ENCODE measurements around the gene SIRPD. TPM values are rescaled to one million over a fixed set of nuclear protein-coding genes. Genes with fewer than 3 reads are reported as not detected.
"Not testable (repeated sequence)": the region's sequence is repeated elsewhere in the genome, so short reads cannot be mapped to it uniquely, and the experiment has no call there.

The SIRPD gene
- polyA plus RNA-seq (ENCODE audit: insufficient read length in 3 of 3), result not detected

DNA sequence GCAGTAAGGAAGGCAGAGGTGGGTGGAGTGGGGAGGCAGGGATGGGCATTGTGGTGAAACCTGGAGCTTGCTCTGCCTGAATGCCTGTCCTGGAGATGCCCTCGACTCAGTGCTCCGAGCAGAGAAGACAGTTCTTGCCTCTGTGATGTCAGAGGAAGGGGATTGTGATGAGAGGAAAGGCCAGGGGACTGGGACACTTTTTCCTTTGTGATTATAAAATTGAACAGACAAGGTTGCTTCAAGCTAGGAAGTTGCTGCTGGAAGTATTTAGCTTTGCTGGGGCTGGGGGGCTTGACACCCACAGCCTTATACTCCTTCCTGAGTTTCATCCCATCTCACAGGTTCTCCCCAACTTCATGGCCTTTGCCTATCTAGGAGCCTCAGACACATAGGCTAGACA lies at the start of gene SIRPD:
TSS of gene SIRPD (minus strand) at position 101 of the 400 bp plus-strand sequence. CDS start at position 49, 52 bp downstream.
- DNase-seq (ENCODE audit: low read depth in 3 of 3, low spot score in 2 of 3), result no peak

DNA sequence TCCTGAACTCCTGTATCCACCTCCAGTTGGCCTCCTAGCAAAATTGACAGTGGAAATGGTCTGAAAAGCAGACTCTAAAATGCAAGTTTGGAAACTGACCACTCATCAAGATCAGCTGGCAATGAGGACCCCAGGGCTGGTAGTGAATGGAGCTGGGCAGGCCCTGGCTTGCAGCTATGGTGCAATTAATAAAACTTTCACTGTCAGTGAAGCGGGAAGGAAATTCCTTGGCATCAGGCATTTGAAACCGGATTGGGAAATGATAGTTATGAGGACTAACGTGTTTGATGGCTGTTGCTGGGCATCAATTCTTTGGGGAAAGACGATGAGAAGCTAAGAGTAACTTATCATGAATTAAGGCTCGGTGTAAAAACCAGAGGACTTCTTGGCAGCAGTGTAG lies 43.2 kb upstream of the SIRPD start:
- no peak for DNase-seq (ENCODE audit: low read depth in 3 of 3, low spot score in 2 of 3)

DNA sequence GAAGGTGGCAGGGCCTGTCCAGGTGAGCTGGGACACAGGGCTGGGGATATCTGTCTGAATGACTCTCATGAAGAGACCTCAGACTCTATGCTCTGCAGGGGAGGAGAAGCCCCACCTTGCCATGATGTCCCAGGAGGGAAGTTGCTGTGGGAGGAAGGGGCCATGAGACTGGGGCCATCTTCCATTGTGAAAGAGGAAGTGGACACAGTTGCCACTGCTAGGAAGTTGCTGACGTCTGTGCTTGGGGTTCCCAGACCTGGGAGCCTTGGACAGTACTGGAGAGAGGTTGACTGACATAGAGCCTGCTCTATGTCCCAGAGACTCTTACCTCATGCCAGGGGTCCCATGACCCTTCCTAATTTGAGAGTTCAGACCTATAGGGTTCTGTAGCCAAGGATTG lies 37.8 kb upstream of the SIRPD start:
- DNase-seq (ENCODE audit: low read depth in 3 of 3, low spot score in 2 of 3), result no peak

DNA sequence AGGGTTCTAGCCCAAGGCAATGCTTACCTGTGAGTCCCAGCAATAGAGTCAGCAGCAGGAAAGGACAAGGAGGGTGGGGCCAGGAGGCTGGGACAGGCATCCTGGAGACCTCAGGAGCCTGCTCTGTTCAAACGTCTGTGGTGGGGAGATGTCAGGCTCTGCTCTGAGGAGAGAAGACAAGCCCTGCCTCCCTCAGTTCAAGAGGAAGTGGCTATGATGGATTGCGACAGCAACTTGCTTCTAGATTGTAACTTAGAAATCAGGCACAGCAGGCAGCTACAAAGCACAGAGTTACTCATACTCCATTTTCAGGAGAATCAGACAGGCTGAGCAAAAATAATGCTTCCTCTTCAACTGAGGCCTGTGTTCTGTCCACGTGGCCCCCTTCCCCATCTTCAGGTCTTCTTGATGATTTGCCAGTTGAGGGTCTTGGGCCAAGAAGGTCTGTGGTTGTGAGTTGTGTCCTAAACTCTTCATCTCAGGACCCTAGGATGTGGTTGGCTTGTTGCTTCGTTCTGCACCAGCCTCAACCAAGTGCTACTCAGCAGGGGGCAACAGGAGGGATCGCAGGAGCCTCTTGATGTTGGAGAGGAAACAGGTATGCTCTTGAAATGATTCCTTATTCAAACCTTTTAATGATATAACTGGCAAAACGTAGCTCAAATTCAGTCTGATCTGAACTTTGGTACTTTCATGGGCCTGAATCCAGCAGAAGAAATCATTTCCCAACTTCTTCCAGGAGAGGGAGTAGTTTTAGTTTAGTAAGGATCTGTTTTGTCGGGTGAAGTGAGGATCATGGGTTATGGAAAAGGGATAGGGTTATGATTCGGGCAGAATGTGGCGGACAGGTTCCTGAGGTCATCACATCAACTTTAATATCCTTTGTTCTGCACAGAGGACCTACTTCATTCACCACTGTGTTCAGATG lies 31.3 kb upstream of the SIRPD start:
- DNase-seq (ENCODE audit: low read depth in 3 of 3, low spot score in 2 of 3), result no peak

DNA sequence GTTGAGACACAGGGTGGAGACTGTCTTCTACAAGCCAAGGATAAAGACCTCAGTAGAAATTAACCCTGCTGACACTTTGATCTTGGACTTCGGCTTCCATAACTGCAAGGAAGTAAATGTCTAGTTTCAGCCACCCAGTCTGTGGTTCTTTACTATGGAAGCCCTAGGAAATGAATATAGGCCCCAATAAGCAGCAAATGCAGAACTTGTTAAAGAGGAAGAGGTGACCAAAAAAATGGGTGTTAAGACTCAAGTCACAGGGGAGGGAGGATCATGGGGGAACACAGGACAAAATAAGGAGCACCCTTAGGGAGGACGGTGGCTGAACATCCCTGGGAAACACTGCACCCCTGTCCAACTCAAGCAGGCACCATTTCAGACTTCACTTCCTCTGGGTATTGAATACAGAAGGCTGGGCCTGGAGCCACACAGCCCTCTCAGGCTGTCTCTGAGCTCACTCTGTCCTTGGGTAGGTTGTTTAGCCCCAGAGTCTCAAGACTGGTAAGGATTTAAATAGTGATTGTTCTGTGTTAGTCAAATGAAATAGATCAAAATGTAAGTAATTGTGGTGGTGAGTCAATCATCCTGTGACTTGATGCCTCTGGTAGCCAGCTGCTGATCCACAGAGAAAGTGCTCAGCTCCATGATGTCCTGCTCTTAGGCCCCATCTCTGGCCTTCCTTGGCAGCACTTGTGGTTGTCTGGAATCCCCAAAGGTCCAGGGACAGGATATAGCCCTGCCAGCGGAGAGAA lies 30.5 kb upstream of the SIRPD start:
- DNase-seq (ENCODE audit: low read depth in 3 of 3, low spot score in 2 of 3), result no peak

DNA sequence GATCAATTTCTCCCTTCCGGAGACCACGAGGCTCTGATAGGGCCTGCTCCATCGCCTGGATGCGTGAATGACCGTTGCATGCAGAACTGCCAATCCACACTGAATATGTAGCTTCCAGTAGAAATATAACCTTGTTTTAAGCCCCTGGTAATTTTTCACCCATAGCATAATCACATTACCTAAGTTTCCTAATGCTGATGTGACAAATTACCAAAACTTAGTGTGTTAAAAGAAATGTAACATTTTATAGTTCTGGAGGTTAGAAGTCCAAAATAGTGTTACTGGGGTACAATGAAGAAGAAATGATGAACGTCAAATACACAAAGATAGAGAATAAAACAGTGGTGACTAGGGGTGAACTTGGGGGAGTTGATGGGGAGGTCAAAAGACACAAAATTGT lies 22.0 kb upstream of the SIRPD start:
- no peak for DNase-seq (ENCODE audit: low read depth in 3 of 3, low spot score in 2 of 3)

DNA sequence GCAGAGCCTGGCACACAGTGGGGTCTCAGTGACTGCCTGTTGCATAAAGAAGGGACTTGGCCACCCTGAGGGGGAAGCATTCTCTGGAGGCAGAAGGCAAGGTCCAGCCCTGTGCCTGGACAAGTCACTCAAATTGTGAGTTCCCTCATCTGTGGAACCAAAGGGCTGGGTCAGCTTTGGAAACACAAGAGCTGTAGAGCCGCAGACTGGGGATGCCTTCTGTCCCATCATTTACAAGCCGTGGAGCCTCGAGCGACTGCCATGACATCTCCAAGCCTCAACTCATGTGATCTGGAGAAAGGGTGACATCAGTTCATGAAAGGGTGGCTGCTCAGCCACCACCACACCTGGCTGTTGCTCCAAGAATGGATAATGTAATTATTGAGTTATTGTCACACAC lies 20.4 kb upstream of the SIRPD start:
- DNase-seq (ENCODE audit: low read depth in 3 of 3, low spot score in 2 of 3), result no peak

DNA sequence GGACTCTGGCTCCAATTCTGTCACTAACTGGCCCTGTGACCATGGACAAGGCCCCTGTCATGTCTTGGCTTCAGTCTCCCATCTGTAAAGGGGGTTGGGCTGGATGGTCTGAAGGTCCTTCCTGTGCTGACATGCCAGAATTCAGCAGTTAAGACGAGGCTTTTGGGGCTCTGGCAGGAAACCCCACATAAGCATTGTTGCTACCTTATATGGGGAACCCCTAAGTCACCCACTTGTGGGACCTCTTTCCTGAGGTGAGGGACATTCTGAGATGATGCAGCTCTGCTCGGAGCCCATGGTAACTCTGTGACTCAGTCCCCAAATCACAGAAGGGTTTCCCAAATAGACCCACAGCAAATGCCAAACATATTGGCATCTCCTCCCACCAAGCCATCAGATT lies 19.8 kb upstream of the SIRPD start:
- DNase-seq (ENCODE audit: low read depth in 3 of 3, low spot score in 2 of 3), result not testable (repeated sequence)

DNA sequence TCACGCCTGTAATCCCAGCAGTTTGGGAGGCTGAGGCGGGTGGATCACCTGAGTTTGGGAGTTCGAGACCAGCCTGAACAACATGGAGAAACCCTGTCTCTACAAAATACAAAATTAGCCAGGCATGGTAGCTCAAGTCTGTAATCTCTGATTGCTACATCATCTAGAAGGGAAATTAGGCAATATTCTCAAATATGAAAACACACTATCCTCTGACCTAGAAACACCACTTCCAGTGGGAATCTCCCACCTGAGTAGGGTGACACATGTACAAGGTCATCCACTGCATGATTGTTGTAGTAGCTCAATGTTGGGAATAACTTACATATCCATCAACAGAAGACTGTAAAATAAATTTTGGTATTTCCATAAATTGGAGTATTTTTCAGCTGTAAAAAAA lies 19.1 kb upstream of the SIRPD start:
- DNase-seq (ENCODE audit: low read depth in 3 of 3, low spot score in 2 of 3), result no peak

DNA sequence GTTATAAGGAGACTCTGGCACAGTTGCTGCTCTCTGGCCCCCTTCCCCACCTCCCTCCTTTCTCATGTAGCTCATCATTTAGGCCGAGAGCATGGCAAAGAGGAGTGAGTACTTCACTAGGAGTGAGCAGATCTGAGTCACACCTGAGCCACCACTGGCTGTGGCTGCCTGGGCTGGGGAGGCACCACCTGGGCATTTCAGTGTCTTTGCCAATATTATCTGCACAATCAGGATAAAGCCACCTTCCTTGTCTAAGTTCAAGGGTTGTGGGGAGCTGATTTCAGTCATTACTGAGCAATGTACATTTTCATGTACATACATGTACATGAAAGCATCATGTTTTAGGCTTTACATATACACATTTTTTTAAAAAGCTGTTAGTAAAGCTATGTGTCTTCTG lies 18.5 kb upstream of the SIRPD start:
- DNase-seq (ENCODE audit: low read depth in 3 of 3, low spot score in 2 of 3), result not testable (repeated sequence)

DNA sequence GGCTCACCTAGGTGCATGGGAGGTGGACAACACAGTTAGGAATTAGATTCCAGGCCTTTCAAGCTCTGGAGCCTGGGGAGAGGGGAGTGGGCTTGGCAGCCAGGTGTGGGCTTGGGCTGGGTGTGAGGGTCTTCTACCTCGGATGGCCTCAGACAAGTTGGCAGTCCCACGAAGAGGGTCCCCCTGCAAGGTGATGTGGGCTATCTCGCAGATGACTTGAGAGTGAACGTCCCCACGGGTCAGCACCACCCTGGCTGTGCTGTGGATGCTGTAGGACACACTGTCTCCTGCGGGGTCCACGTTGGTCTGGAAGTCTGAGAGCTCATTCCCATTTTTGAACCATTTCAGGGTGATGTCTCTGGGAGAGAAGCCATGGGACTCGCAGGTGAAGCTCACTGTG lies 14.1 kb upstream of the SIRPD start:
- DNase-seq (ENCODE audit: low read depth in 3 of 3, low spot score in 2 of 3), result not testable (repeated sequence)

DNA sequence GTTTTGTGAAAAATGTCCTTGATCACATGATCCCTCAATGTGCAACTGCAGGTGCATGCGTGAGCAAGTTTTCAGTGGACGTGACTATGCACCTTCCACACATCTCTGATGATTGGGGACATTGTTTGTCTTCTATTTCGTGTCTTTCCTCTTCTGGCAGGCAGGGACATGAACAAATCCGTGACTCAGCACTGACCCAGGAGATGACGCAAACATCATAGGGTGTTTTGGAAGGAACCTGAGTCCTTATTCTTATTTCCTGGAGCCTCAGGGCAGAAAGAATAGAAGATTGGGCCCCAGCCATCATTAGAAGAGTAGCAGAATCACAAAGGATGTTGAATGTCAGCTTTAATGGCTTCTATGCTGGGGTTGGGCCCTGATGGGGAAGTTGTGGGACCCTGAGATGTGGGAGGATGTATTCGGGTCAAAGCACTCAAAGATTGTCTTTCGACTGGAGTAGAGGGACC lies 11.9 kb upstream of the SIRPD start:
- no peak for DNase-seq (ENCODE audit: low read depth in 3 of 3, low spot score in 2 of 3)

DNA sequence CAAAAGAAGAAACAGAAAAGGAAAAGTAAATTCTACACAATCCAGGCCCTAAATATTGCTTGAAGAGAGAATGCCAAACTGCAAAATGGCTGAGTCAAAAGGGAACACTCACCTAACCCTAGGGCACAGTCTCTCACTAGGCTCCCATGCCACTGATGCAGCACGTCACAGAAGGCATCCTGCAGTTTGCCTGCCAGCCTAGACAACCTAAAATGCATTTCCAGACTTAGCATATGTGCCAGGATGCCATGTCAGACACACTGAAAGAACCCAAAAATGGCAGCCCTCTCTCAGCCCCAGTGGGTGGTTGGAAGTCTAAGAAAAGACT lies 10.6 kb upstream of the SIRPD start:
- no peak for DNase-seq (ENCODE audit: low read depth in 3 of 3, low spot score in 2 of 3)

DNA sequence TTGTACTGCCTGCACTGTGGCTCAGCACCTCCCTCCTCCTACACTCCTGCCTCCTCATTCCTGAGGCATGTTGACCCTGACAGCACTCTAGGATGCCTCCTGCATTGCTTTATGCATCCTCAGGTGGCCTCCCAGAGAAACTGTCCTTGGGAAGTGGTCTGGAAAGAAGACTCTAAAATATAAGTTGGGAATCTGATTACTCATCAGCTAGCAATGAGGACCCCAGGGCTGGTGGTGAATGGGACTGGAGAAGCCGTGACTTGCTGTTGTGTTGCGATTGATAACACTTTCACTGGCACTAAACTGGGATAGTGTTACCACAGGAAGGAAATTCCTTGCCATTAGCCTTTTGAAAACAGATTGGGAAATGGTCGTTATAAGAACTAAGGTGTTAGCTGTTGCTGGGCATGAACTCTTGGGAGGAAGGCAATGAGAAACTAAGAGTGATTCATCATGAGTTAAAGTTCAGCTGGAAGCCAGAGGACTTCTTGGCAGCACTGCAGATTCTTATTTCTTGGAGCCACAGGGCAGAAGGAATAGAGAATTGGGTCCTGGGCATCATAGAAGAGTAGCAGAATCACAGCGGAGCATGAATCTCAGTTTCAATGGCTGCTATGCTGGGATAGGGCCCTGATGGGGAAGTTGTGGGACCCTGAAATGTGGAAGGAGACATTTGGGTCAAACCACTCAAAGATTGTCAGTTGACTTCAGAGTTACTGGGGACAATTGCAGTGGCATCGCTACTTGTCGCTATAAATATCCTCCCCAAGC lies 10.1 kb upstream of the SIRPD start:
- no peak for DNase-seq (ENCODE audit: low read depth in 3 of 3, low spot score in 2 of 3)

DNA sequence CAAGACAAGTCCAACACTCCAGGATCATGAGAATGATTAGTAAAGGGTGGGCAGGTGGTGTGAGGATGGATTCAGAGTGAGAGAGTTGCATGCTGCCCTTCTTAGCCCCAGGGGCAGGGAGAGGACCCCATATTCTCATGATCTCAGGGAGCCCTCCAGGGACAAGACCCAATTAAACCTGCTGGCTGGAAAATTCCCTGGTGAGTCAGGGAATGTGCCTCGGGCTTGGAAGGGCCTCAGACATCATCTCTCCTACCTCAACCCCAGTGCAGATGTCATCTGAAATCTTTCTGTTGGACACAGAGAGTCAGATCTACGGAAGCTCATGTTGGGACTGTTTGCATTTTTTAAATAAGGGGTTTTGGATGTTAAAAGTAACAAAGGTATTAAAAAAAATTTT lies 9.2 kb upstream of the SIRPD start:
- DNase-seq (ENCODE audit: low read depth in 3 of 3, low spot score in 2 of 3), result no peak

DNA sequence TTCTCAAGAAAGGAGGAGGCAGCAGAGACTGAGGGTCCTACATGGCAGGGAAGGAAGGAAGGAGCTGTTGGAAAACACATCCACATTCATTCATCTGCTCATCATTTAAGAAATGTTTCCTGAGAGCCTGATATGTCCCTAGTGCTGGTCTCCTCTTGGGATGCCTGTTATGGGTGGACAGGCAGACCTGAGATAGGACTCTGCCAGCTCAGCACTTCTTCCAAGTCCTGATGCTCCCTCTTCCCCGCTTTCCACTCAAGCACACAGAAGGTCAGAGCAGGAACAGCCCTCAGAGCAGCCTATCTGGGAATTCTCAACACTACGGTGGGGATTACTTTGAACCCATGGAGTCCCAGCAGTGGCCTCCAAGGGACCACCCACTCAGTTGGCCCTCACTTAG lies 8.0 kb upstream of the SIRPD start:
- DNase-seq (ENCODE audit: low read depth in 3 of 3, low spot score in 2 of 3), result no peak

DNA sequence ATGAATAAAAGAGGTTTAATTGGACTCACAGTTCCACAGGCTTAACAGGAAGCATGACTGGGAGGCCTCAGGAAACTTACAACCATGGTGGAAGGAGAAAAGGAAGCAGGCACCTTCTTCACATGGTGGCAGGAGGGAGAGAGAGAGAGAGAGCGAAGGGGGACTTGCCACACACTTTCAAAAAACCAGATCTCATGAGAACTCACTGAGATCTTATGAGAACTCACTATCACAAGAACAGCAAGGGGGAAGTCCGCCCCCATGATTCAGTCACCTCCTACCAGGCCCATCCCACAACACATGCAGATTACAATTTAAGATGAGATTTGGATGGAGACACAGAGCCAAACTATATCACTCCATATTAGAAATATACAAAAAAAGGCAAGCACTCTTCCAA lies 6.1 kb upstream of the SIRPD start:
- no peak for DNase-seq (ENCODE audit: low read depth in 3 of 3, low spot score in 2 of 3)

DNA sequence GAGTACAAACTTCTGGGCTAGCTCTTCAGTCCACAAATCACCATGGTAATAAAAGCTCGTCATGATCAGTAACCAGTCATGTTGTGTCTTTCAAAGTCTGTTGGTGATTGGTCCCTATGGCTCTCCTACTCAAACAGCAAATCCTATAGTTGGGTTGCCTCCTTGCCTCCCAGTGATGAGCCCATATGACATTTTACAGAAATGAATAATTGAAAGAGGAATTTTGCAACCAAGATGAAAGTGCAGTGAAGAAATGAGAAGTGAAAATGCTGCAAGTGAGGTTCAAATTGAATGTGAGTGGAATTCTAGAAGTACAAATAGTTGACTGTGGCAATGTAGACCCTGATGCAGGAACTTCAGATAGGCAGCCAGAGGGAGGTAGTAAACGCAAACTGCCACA lies 5.1 kb upstream of the SIRPD start:
- no peak for DNase-seq (ENCODE audit: low read depth in 3 of 3, low spot score in 2 of 3)

DNA sequence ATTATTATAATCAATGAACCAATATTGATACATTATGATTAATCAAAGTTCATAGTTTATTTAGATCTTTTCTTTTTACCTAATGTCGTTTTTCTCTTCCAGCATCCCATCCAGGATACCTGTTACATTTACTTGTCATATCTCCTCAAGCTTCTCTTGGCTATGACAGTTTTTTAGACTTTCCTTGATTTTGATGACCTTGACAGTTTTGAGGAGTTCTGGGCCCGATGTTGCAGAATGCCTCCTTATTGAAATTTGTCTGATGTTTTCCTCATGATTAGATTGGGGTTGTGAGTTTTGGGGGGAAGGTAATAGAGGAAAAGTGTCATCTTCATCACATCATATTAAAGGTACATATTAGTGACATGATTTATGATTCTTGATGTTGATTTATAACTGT lies 3.8 kb upstream of the SIRPD start:
- DNase-seq (ENCODE audit: low read depth in 3 of 3, low spot score in 2 of 3), result no peak

DNA sequence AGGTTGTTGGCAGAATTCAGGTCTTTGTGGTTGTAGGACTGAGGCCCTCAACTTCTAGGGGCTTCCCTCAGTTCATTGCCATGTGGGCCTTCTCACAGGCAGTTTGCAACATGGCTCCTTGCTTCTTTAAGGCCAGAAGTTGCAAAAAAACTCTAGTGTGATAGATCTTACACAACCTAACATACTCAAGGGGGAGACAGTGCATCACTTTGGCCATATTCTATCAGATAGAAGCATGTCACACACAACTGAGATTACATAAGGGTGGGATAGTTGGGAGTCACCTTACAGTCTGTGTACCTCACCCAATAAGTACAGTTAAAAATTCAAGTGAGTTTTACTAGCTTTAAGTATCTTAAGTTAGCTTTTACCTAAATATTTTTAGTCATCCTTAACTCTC lies 1.6 kb downstream of the SIRPD start:
- DNase-seq (ENCODE audit: low read depth in 3 of 3, low spot score in 2 of 3), result no peak

DNA sequence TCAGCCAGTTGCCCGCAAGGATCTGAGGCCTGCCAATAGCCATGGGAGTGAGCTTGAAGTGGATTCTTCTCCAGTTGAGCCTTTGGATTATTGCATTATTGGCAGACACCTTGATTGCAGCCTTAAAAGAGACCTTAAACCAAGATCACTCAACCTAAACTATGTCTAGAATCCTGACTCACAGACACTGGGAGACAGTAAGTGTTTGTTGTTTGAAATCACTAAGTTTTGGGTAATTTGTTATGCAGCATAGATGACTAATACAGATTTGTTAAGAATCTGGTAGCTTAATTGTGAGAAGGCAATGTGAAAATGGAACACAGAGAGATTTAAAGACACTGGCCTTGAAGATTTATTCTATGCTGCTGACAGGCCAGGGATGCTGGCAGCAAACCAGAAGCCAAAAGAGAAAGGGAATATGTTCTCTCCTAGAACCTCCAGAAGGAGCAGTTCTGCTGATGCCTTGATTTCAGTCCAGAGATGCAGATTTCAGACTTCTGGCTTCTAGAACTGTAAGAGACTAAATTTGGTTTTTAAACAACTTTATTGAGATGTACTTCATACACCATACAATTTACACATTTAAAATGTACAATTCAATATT lies 17.6 kb downstream of the SIRPD start:
- no peak for DNase-seq (ENCODE audit: low read depth in 3 of 3, low spot score in 2 of 3)
